GM12892 (cell line): ENCODE results near the gene ACTG1.

Source experiments
- DNase-seq: peaks from one replicate; pipeline ENCODE4 v3.0.0; 2011; ENCODE audit not compliant: insufficient read length
- FAIRE-seq: peaks from 2 replicates; lab custom pipeline; 2011; peaks lifted over from hg19 to GRCh38; lab: Jason Lieb, UNC
- POLR2A ChIP-seq: IDR thresholded peaks from 2 replicates; pipeline ENCODE4 v1.6.1; 2011; ENCODE audit warnings: low read depth, low read length, control low read depth
- POLR2AphosphoS5 ChIP-seq: IDR thresholded peaks from 2 replicates; pipeline ENCODE4 v1.6.1; 2011; ENCODE audit warnings: low read depth, low read length, control low read depth
- TAF1 ChIP-seq: IDR thresholded peaks from 2 replicates; pipeline ENCODE4 v1.6.1; 2011; ENCODE audit warnings: low read depth, mild to moderate bottlenecking, control low read depth, low read length, borderline replicate concordance

ACTG1 gene

GRCh38 chr17:81511554-81511803, 1.1 kb downstream of the ACTG1 start:
- no peak for FAIRE-seq
- TF ChIP-seq TAF1 (no peak), POLR2A (no peak), POLR2AphosphoS5 (no peak)
- no peak for DNase-seq

GRCh38 chr17:81510785-81511553, 1.6 kb downstream of the ACTG1 start:
- FAIRE-seq, result peak; percentile 50
- TF ChIP-seq TAF1 (no peak), POLR2AphosphoS5 (peak; percentile 24; the same call in 1 of the 2 replicates), POLR2A (peak; percentile 50)

GRCh38 chr17:81509972-81510784, 2.4 kb downstream of the ACTG1 start:
- no peak for DNase-seq
- no peak for FAIRE-seq
- TF ChIP-seq POLR2AphosphoS5, result no peak
- TF ChIP-seq TAF1, result no peak
- TF ChIP-seq POLR2A, result no peak; the same call in 1 of the 2 replicates

More at GRCh38 chr17:81510785-81511553, 1.6 kb downstream of the ACTG1 start:
- DNase-seq, result no peak

GRCh38 chr17:81509207-81509971, 3.2 kb downstream of the ACTG1 start:
- FAIRE-seq (peak; percentile 63), DNase-seq (no peak)
- no peak for TF ChIP-seq TAF1
- TF ChIP-seq POLR2A, result peak; percentile 86
- TF ChIP-seq POLR2AphosphoS5, result peak; percentile 96

- DNase-seq (no peak), FAIRE-seq (no peak)
- TF ChIP-seq POLR2A, result peak; percentile 21; the same call in 1 of the 2 replicates
- TF ChIP-seq TAF1, result no peak
These were observed 3.9 kb downstream of the ACTG1 start for GRCh38 chr17:81508639-81509206.

GRCh38 chr17:81503619-81504018, 9.0 kb downstream of the ACTG1 start:
- TF ChIP-seq POLR2AphosphoS5 (no peak), TAF1 (no peak), POLR2A (no peak)
- FAIRE-seq (no peak), DNase-seq (no peak)

- DNase-seq (no peak), FAIRE-seq (no peak)
- TF ChIP-seq POLR2A, result no peak
These were observed 10.1 kb downstream of the ACTG1 start for GRCh38 chr17:81502471-81503017.

- no peak for TF ChIP-seq POLR2AphosphoS5
- TF ChIP-seq TAF1, result no peak
- no peak for TF ChIP-seq POLR2A
- no peak for FAIRE-seq
- no peak for DNase-seq
These were observed 12.6 kb downstream of the ACTG1 start for GRCh38 chr17:81500047-81500446.

- FAIRE-seq, result no peak
- no peak for DNase-seq
- TF ChIP-seq TAF1, result no peak
- no peak for TF ChIP-seq POLR2A
- no peak for TF ChIP-seq POLR2AphosphoS5
These were observed 13.0 kb downstream of the ACTG1 start for GRCh38 chr17:81499601-81499970.

GRCh38 chr17:81498953-81499600, 13.5 kb downstream of the ACTG1 start:
- no peak for TF ChIP-seq POLR2AphosphoS5
- DNase-seq, result no peak

GRCh38 chr17:81494626-81495377, 17.8 kb downstream of the ACTG1 start:
- FAIRE-seq (peak; percentile 24), DNase-seq (no peak)

More at GRCh38 chr17:81498953-81499600, 13.5 kb downstream of the ACTG1 start:
- no peak for FAIRE-seq

More at GRCh38 chr17:81494626-81495377, 17.8 kb downstream of the ACTG1 start:
- no peak for TF ChIP-seq POLR2A
- no peak for TF ChIP-seq POLR2AphosphoS5
- TF ChIP-seq TAF1, result no peak
